ENCODE results near the gene RPL3.

DNA sequence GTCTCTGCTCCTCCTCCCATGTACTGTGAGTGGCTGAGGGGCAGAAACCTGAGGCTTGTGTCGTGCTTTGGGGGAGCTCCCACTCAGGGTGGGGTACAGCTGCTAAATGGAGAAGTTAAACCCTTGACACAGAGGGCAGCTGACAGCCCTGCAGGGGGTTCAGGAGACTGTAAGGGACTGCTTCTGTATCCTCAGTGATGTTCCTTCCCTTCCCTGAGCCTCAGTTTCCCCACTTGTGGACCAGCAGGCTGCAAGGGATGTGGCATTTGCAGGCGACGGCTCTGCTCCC, 46.0 kb upstream of the RPL3 start:
- TF ChIP-seq POLR2AphosphoS5 (IDR thresholded peaks at IDR 0.05) (no peak), CTCF (IDR thresholded peaks at IDR 0.05; ENCODE audit: poor library complexity, severe bottlenecking) (no peak), EZH2 (IDR thresholded peaks at IDR 0.05; ENCODE audit: borderline replicate concordance, insufficient read depth, low read length, poor library complexity, severe bottlenecking) (no peak), TAF1 (IDR thresholded peaks at IDR 0.05; ENCODE audit: low read depth) (no peak)
